IMR-90 (cell line): ENCODE measurements around the gene ASNSD1. TPM values are rescaled to one million over a fixed set of nuclear protein-coding genes. Genes with fewer than 3 reads are reported as not detected.

ENCODE experiments used
- ATAC-seq: fragments of 200-7000 bp; cut with Tn5 transposase; 2 replicates; pipeline ENCODE4 v1.9.1; 2020; ENCODE audit warnings: low read depth, mild to moderate bottlenecking, moderate library complexity
- BruUV-seq: library from RNA; stranded (reverse); fragments of 400-500 nt; replicated peaks from 2 replicates; lab custom pipeline; 2021; lab: Mats Ljungman, UMichigan
- CTCF ChIA-PET: fragments of 300-600 bp; formaldehyde crosslinking; extraction: SDS; loops from one replicate; lab custom pipeline; 2021; ENCODE audit warnings: antibody characterized with exemption; lab: Yijun Ruan, JAX
- POLR2A ChIA-PET: fragments of 300-600 bp; sonication (Branson Sonifier 250); formaldehyde crosslinking; loops from one replicate; lab custom pipeline; 2022; ENCODE audit warnings: antibody characterized with exemption; ENCODE audit not compliant: unreplicated experiment; lab: Charles Lee
- DNase-seq: peaks from one replicate; pipeline ENCODE4 v3.0.0; 2013
- H2AFZ ChIP-seq: replicated peaks from 2 replicates; pipeline ENCODE3; 2013; ENCODE audit warnings: low read length, mild to moderate bottlenecking; ENCODE audit not compliant: poor library complexity
- H2AK5ac ChIP-seq: 2 replicates; pipeline ENCODE4 v1.6.1; 2013; ENCODE audit warnings: low read depth, low read length, inconsistent platforms
- H2AK9ac ChIP-seq: replicated peaks from 2 replicates; pipeline ENCODE3; 2013; ENCODE audit warnings: mild to moderate bottlenecking, low read depth, low read length, moderate library complexity; ENCODE audit not compliant: poor library complexity
- H2BK120ac ChIP-seq: 2 replicates; pipeline ENCODE4 v1.6.1; 2013; ENCODE audit warnings: low read depth, low read length, inconsistent platforms
- H2BK15ac ChIP-seq: 3 replicates; pipeline ENCODE4 v1.6.1; 2013; ENCODE audit warnings: low read depth, low read length, inconsistent platforms
- H2BK20ac ChIP-seq: 2 replicates; pipeline ENCODE4 v1.6.1; 2013; ENCODE audit warnings: low read depth, mild to moderate bottlenecking, inconsistent platforms, low read length, moderate library complexity
- H2BK5ac ChIP-seq: 2 replicates; pipeline ENCODE4 v1.6.1; 2013; ENCODE audit warnings: mild to moderate bottlenecking, low read depth, low read length, inconsistent platforms; ENCODE audit not compliant: poor library complexity, severe bottlenecking
- H3K14ac ChIP-seq: replicated peaks from 2 replicates; pipeline ENCODE4 v1.6.1; 2013; ENCODE audit warnings: low read depth, low read length, inconsistent platforms
- H3K18ac ChIP-seq: 2 replicates; pipeline ENCODE4 v1.6.1; 2013; ENCODE audit warnings: low read depth, low read length, control low read depth
- H3K23ac ChIP-seq: 2 replicates; pipeline ENCODE4 v1.6.1; 2013; ENCODE audit warnings: low read depth, low read length, inconsistent platforms
- H3K27ac ChIP-seq: 2 replicates; pipeline ENCODE4 v1.5.1; 2013; ENCODE audit warnings: mild to moderate bottlenecking, control low read depth, low read length; ENCODE audit not compliant: insufficient read depth
- H3K27me3 ChIP-seq: 2 replicates; pipeline ENCODE4 v1.6.1; 2013; ENCODE audit warnings: low read length; ENCODE audit not compliant: control insufficient read depth, insufficient read depth
- H3K36me3 ChIP-seq: 2 replicates; pipeline ENCODE4 v1.6.1; 2013; ENCODE audit warnings: low read length, mixed read lengths; ENCODE audit not compliant: control insufficient read depth, insufficient read depth
- H3K4ac ChIP-seq: 2 replicates; pipeline ENCODE4 v1.6.1; 2013; ENCODE audit warnings: low read depth, low read length, inconsistent platforms
- H3K4me1 ChIP-seq: 2 replicates; pipeline ENCODE4 v1.6.1; 2013; ENCODE audit warnings: low read length, mixed read lengths; ENCODE audit not compliant: control insufficient read depth, insufficient read depth
- H3K4me2 ChIP-seq: 2 replicates; pipeline ENCODE4 v1.6.1; 2013; ENCODE audit warnings: low read depth, mild to moderate bottlenecking, control low read depth, low read length, moderate library complexity
- H3K4me3 ChIP-seq: 2 replicates; pipeline ENCODE4 v1.5.1; 2013; ENCODE audit warnings: low read depth, mild to moderate bottlenecking, control low read depth, low read length, moderate library complexity; ENCODE audit not compliant: insufficient read depth
- H3K56ac ChIP-seq: 2 replicates; pipeline ENCODE4 v1.6.1; 2013; ENCODE audit warnings: low read length, inconsistent platforms; ENCODE audit not compliant: insufficient read depth; ENCODE audit errors: extremely low read depth
- H3K79me1 ChIP-seq, 2 experiments: 2 replicates each; pipeline ENCODE4 v1.6.1; 2013; ENCODE audit warnings: low read length in 2 of 2, inconsistent platforms in 1 of 2, low read depth in 1 of 2
- H3K9ac ChIP-seq: 2 replicates; pipeline ENCODE4 v1.6.1; 2013; ENCODE audit warnings: low read depth, low read length, control low read depth
- H3K9me1 ChIP-seq: 2 replicates; pipeline ENCODE4 v1.6.1; 2013; ENCODE audit warnings: low read length, inconsistent platforms; ENCODE audit not compliant: insufficient read depth
- H3K9me3 ChIP-seq: 2 replicates; pipeline ENCODE4 v1.6.1; 2013; ENCODE audit warnings: low read length; ENCODE audit not compliant: control insufficient read depth, insufficient read depth
- H4K20me1 ChIP-seq: 2 replicates; pipeline ENCODE4 v1.6.1; 2013; ENCODE audit warnings: low read length, inconsistent platforms; ENCODE audit not compliant: insufficient read depth
- H4K5ac ChIP-seq: 2 replicates; pipeline ENCODE4 v1.6.1; 2013; ENCODE audit warnings: mild to moderate bottlenecking, low read depth, low read length, control low read depth
- H4K8ac ChIP-seq, 2 experiments: 2 replicates each; pipeline ENCODE4 v1.6.1; 2013; ENCODE audit warnings: low read depth in 2 of 2, low read length in 2 of 2, control low read depth in 1 of 2, inconsistent platforms in 1 of 2
- H4K91ac ChIP-seq: 2 replicates; pipeline ENCODE4 v1.6.1; 2013; ENCODE audit warnings: low read depth, low read length, inconsistent platforms; ENCODE audit not compliant: insufficient read depth
- BHLHE40 ChIP-seq: fragments of 150-350 bp; IDR thresholded peaks from 2 replicates; pipeline ENCODE4 v1.6.1; 2016; ENCODE audit warnings: mild to moderate bottlenecking, low read depth, low read length
- CEBPB ChIP-seq: IDR thresholded peaks from 2 replicates; pipeline ENCODE4 v1.6.1; 2012; ENCODE audit warnings: low read depth, low read length, improper control_type of control experiment
- CHD1 ChIP-seq: IDR thresholded peaks from 2 replicates; pipeline ENCODE4 v1.6.1; 2012; ENCODE audit warnings: low read depth, low read length, improper control_type of control experiment
- CTCF ChIP-seq: conservative IDR thresholded peaks from 2 replicates; pipeline ENCODE4 v1.5.1; 2012; ENCODE audit warnings: mild to moderate bottlenecking, low read depth, low read length, improper control_type of control experiment
- ELK1 ChIP-seq: fragments of 150-350 bp; IDR thresholded peaks from 2 replicates; pipeline ENCODE4 v1.6.1; 2016; ENCODE audit warnings: low read depth, mild to moderate bottlenecking, low read length, moderate library complexity, borderline replicate concordance
- FOS ChIP-seq: fragments of 150-350 bp; IDR thresholded peaks from 2 replicates; pipeline ENCODE4 v1.6.1; 2016; ENCODE audit warnings: low read depth, low read length
- MAFK ChIP-seq: IDR thresholded peaks from 2 replicates; pipeline ENCODE4 v1.6.1; 2012; ENCODE audit warnings: low read depth, low read length, improper control_type of control experiment
- MAZ ChIP-seq: IDR thresholded peaks from 2 replicates; pipeline ENCODE4 v1.6.1; 2012; ENCODE audit warnings: low read depth, mild to moderate bottlenecking, low read length, improper control_type of control experiment, moderate library complexity, borderline replicate concordance
- MXI1 ChIP-seq: IDR thresholded peaks from 2 replicates; pipeline ENCODE4 v1.6.1; 2012; ENCODE audit warnings: low read depth, mild to moderate bottlenecking, low read length, moderate library complexity, borderline replicate concordance
- NFE2L2 ChIP-seq: fragments of 150-350 bp; IDR thresholded peaks from 2 replicates; pipeline ENCODE4 v1.6.1; 2016; ENCODE audit warnings: low read depth, mild to moderate bottlenecking, low read length
- POLR2A ChIP-seq: IDR thresholded peaks from 2 replicates; pipeline ENCODE4 v1.6.1; 2012; ENCODE audit warnings: mild to moderate bottlenecking, low read depth, low read length
- RAD21 ChIP-seq: IDR thresholded peaks from 2 replicates; pipeline ENCODE4 v1.6.1; 2012; ENCODE audit warnings: low read length, improper control_type of control experiment
- RCOR1 ChIP-seq: IDR thresholded peaks from 2 replicates; pipeline ENCODE4 v1.6.1; 2012; ENCODE audit warnings: mild to moderate bottlenecking, low read length, improper control_type of control experiment; ENCODE audit not compliant: insufficient replicate concordance
- RFX5 ChIP-seq: IDR thresholded peaks from 2 replicates; pipeline ENCODE4 v1.8.0; 2012; ENCODE audit warnings: low read depth, mild to moderate bottlenecking, low read length, moderate library complexity
- SMC3 ChIP-seq: fragments of 150-350 bp; IDR thresholded peaks from 2 replicates; pipeline ENCODE4 v1.6.1; 2016; ENCODE audit warnings: low read depth, mild to moderate bottlenecking, antibody characterized with exemption, low read length, moderate library complexity
- USF2 ChIP-seq: fragments of 150-350 bp; IDR thresholded peaks from 2 replicates; pipeline ENCODE4 v1.6.1; 2017; ENCODE audit warnings: mild to moderate bottlenecking, antibody characterized with exemption, low read length, low read depth
- WGBS, 2 experiments: methylation state at CpG; one replicate each; pipeline versions ENCODE4 v1.1.5 to v1.1.7; 2013; ENCODE audit warnings: missing lambda C conversion rate in 2 of 2; ENCODE audit not compliant: insufficient read length in 1 of 2; ENCODE audit errors: extremely low coverage in 2 of 2; 5-methylcytosine and 5-hydroxymethylcytosine counted together
- dilution Hi-C: fragments of 300-500 bp; cut with HindIII; formaldehyde crosslinking; loops from one replicate; pipeline ENCODE4 v1.14.3; 2018; ENCODE audit warnings: low sequenced_read_pairs; ENCODE audit not compliant: unreplicated experiment
- in situ Hi-C: fragments of 300-500 bp; cut with MboI; formaldehyde crosslinking; loops from 3 replicates; pipeline ENCODE4 v1.14.3; 2019; ENCODE audit warnings: low sequenced_read_pairs, inconsistent platforms, mixed read lengths
- intact Hi-C: fragments of 100-400 bp; cut with micrococcal nuclease; formaldehyde crosslinking; loops from 2 replicates; pipeline ENCODE4 v1.10.0; 2022
- polyA plus RNA-seq, 3 experiments: library from polyadenylated mRNA; depleted of rRNA; stranded (reverse); fragments of >200 nt; gene quantifications; 2 replicates each; pipeline ENCODE4 v1.2.3, GENCODE V29; 2012; ENCODE audit warnings: low replicate concordance in 1 of 3
- total RNA-seq: library from RNA; depleted of rRNA; stranded (reverse); fragments of >200 nt; gene quantifications from 2 replicates; pipeline ENCODE4 v1.2.3, GENCODE V29; 2012

Gene ASNSD1
- total and polyA plus RNA-seq, 2 of the 4 experiments (the other 2 are of a cell fraction): 29.1 to 35.7 TPM

GRCh38 chr2:189638301-189639006 is 22.8 kb upstream of the ASNSD1 start:
- H3K36me3 ChIP-seq: no peaks in the 10 kb centered on the region
- no TSS peak for BruUV-seq
- in situ Hi-C loops (loop anchor here (10.0 kb wide), 1 partner anchor 164 kb away; no protein-coding TSS in a partner anchor), dilution Hi-C loops (no loop called here), intact Hi-C loops (no loop called here)
- H3K14ac ChIP-seq: no peak overlapping the region
- no peak overlapping the region for H2AK9ac ChIP-seq
- H4K20me1 ChIP-seq: no peaks in the 10 kb centered on the region
- no peak overlapping the region for H4K5ac ChIP-seq
- no peak overlapping the region for H4K8ac ChIP-seq
- no peak overlapping the region for H4K91ac ChIP-seq
- no peaks in the 10 kb centered on the region for H3K9me1 ChIP-seq
- no peaks in the 10 kb centered on the region; the same call in 1 of the 2 replicates for H3K4me1 ChIP-seq
- H3K9me3 ChIP-seq: no peaks in the 10 kb centered on the region
- H2BK20ac ChIP-seq: no peak overlapping the region
- H3K27ac ChIP-seq: no peak overlapping the region
- ATAC-seq (no peak; the same call in 1 of the 2 replicates), DNase-seq (no peak)
- no peak overlapping the region for H3K9ac ChIP-seq
- no peaks in the 10 kb centered on the region for H3K27me3 ChIP-seq
- WGBS, 2 experiments: 100% methylated on average over 1 of the region's 4 CpGs; no CpG with 5 or more reads in 1 of the 2 experiments
- no peak overlapping the region for H2BK5ac ChIP-seq
- ChIA-PET POLR2A (no interaction called here), CTCF (no interaction called here)
- H3K4ac ChIP-seq: no peak overlapping the region
- H3K23ac ChIP-seq: no peak overlapping the region
- H3K56ac ChIP-seq: no peak overlapping the region
- H2AK5ac ChIP-seq: no peak overlapping the region
- no peak overlapping the region for H3K4me3 ChIP-seq
- TF ChIP-seq CHD1 (no peak), CEBPB (no peak), MXI1 (no peak), MAFK (no peak), ELK1 (no peak), RFX5 (no peak), POLR2A (no peak), RAD21 (no peak), USF2 (no peak), FOS (no peak), BHLHE40 (no peak), CTCF (no peak), RCOR1 (no peak), NFE2L2 (no peak), MAZ (no peak), SMC3 (no peak)
- no peak overlapping the region for H2BK15ac ChIP-seq
- no peak overlapping the region for H2BK120ac ChIP-seq
- no peak overlapping the region for H3K4me2 ChIP-seq
- H3K18ac ChIP-seq: no peak overlapping the region
- no peaks in the 10 kb centered on the region for H3K79me1 ChIP-seq
- no peak overlapping the region for H2AFZ ChIP-seq
